Measurements from ENCODE around the gene CDK11B.
"Not testable (repeated sequence)": the region's sequence is repeated elsewhere in the genome, so short reads cannot be mapped to it uniquely, and the experiment has no call there.

The CDK11B gene

DNA sequence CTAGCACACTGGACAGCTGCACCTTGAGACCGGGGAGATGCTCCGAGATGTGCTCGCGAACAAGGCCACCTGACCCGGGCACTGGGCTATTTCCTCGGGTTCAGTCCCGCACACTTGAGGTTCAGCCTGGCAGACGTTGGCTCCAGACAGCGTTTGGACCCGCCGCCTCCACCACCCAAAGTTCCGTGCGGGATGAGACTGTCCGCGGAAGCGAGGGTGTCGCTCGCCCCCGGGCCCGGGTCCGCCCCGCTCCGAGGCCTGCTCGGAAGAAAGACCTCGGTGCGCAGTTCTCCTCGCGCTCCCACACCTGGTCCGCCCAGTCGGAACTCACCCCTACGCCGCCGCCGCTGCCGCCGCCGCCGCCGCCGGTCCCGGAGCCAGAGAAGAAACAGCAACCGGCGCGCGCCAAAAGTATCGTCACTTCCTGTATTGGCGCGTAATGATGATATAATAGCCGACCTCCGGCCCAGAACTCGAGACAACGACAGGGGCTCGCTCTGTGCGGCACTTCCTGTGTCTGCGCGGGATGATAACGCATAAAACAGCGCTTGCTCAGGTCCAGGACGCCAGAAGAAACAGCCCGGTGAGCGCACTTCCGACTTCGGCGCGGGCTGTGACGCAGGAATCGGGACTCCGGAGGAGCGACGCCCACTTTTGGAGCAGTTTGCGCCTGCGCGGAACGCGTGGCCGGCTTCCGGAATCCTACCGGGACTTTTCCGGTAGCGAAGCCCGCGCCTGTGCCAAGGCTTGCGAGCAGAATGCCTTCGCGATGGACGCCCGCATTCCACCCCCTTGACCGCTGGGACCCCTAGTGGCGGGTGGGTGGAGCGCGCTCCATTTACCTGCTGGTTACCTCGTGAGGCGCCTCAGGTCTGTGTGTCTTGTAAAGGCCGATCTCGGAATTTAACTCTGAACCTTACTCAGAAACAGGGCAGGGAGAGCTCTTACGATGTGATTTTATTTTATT, at the start of gene CDK11B:
TSS of gene CDK11B (minus strand) at position 422 of the 967 bp plus-strand sequence. CDS start 1,519 bp downstream, outside the sequence.
- DNase-seq = peak; percentile 23 to 98 (median 88)

DNA sequence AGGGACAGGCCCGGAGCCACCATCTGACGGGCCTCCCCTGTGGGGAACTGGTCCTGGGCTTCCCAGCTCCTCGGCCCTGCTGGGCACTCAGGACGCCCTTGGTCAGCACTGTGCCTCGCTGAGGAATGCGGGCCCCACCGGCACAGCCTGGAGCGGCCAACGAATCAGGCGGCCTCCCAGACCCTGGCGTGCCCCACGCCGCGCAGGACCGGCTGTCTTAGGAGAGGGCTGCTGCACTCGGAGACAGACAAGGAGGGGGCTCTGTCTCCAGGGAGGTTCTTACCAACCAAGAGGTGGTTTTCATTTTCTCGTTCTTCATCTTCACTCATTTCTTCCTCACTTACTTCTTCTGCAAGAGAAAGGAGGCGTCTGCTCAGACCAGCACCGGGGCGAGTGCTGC, 49.1 kb upstream of the CDK11B start:
- not testable (repeated sequence) for DNase-seq

DNA sequence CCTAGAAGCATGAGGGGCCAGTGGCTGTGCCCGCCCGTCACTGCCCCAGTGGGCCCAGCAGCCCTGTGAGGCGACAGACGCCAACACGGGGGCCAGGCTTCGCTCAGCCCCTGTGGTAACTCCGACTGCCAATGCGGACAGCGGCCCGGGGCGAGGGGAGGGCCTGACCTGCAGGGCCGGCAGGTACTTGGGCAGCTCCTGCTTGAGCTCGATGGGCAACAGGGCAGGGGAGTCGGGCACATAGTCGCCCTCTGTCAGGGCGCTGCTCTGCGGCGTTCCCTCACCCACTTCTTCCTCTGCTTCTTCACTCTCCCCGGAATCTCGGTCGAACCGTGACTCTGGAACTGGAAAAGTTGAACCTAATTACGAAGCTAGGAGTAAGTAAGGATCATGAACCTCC, 48.4 kb upstream of the CDK11B start:
- not testable (repeated sequence) for DNase-seq

DNA sequence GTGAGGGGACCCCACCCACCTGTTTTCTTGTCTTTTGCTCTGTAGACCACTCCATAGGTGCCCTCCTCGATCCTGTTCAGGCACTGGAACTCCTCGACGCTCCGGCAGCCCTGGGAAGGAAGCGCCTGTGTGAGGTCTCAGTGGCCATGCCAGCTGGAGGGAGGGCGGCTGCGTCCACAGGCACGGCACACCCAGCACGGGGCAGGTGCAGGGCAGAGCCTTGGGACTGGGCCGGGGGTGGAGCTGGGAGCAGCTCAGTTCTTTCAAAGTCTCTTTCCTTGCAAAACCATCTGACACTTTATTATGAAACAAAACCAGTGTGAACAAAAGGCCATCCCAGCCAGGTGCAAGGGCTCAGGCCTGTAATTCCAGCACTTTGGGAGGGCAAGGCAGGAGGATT, 46.8 kb upstream of the CDK11B start:
- not testable (repeated sequence) for DNase-seq

DNA sequence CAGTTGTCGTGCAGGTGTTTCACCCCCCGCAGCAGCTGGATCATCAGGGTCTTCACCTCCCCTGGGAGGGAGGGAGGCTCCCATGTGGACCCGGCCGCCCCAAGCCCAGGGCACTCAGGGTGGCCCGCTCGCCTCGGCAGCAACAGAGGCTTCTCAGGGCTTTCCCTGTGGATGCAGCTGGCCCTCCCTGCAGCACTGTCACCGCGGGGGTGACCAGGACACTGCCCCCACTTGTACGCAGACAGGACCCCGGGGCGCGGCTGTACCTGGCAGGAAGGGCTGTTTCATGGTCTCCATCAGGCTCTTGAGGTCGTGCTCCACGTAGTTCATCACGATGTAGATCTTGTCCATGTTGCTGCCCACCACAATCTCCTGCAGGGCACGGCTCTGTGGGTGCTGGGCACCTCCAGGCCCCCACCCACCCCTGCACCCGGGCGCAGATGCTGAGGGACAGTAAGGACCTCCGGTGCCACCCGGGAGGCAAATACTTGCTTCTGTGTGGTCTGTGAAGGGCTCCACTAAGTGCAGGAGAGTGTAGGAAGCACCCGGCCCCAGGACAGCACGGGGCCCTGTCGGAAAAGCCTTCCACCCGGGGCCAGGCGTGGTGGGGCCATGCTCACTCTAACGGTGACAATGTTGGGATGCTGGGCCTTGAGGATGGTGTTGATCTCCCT, 45.6 kb upstream of the CDK11B start:
- not testable (repeated sequence) for DNase-seq

DNA sequence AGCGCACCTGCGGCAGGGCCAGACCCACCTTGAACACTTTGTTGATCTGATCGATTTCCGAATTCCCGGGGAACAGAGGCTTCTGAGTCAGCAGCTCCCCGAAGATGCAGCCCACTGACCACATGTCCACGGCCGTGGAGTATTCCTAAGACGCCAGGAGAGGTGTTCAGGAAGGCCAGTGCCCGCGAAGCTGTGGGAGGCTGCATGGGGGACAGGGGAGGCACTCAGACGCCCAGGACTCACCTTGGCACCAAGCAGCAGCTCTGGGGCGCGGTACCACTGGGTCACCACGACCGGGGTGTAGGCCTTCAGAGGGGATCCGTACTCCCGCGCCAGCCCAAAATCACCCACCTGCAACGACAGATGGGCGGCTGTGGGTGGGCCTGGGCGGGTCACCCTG, 45.0 kb upstream of the CDK11B start:
- no peak for DNase-seq

DNA sequence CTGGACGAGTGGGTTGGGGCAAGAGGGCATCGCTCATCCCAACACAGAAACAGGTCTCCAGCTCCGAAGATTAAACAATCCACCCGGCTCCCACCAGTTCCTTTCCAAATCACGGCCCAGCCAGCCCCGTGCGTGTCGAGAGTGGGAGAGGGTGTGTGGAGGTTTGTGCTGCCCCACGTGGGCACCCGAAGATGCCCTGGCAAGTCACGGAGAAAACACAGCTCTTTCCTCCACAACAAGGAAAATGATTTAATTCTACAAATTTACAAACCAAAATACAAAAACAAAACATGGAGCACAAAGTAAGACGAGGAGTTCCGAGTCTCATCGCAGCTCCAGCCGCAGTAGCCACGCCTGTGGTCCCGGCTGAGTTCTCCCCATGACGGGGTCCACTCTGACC, 43.7 kb upstream of the CDK11B start:
- DNase-seq = not testable (repeated sequence)

DNA sequence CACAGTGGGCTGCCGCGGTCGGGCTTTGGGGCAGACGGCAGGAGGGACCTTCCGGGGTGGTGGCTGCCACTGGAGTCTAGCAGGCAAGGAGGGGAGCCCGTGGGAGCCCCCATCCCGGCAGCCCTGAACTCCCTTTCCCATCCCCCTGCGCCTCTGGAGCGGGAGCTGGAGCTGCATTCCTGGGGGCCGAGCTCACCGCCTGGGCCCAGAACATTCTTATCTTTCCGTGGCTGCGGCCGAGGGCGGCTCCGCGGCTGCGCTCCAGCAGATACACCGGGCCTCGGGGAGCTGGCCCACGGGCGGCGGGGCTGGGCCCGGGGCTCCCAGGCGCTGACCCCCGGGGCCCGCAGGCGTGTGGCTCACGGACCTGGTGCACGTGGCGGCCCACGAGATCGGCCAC, 41.8 kb upstream of the CDK11B start:
- not testable (repeated sequence) for DNase-seq

DNA sequence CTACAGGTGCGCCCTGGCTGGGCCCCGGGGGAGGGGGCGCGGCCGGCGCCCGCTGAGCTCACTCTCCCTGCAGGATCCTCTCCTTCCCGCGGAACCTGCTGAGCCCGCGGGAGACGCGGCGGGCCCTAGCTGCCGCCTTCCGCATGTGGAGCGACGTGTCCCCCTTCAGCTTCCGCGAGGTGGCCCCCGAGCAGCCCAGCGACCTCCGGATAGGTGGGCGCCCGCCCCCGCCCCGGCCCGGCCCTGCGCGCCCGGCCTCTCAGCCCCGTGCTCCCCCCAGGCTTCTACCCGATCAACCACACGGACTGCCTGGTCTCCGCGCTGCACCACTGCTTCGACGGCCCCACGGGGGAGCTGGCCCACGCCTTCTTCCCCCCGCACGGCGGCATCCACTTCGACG, 41.3 kb upstream of the CDK11B start:
- not testable (repeated sequence) for DNase-seq

DNA sequence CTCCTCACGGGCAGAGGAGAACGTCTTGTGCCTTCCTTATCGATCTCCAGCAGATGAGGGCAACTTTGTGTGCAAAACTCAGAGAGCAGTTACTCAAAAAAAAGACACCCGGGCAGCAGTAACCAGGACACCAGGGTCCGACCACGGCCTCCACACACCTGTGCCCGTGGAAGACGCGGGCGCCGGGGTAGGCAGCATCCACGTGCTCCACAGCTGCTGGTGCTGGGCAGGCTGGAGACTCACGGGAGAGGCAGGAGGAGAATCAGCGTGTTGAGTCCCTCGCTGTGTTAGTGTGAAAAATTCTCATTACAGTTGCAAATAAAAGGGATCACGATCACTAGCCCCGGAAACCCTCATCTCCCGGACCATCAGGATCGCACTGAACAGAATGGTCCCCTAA, 40.3 kb upstream of the CDK11B start:
- not testable (repeated sequence) for DNase-seq

DNA sequence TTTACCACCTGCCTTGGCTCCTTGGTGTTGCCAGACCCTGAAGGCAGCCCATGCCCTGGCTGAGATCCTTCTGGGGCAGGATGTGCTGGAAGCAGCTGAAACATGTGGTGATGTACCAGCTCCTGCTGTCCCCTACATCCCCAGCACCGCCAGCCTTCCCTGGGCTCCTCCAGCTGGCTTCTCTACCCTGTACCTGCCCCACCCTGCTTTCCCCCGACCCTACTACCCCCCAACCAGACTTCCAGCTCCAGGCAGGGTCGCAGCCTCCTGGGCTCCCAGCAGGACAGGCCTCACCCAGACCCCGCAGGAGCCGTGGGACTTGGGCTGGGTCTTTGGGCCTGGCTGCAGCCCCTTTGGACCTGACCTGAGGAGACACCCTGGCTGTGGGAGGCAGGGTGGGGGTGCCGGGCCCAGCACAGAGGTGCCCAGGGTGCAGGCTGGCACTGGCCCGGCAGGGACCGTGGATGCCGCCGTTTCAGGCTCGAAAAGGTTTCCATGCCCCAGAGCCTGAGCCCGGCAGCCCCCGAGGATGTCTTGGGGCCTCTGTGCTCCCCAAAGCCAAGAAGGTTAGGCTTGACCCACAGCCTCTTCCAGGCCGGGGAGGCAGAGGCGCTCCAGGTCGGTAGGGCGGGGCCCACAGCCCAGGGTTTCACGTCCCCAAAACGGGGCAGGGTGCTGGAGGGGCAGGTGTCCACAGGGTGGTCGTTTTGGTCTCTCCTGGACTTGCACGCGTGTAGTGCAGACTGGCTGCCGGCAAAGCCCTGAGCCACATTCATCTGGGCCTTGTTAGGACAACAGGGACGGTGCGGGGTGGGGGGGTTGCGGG, 38.8 kb upstream of the CDK11B start:
- not testable (repeated sequence) for DNase-seq

DNA sequence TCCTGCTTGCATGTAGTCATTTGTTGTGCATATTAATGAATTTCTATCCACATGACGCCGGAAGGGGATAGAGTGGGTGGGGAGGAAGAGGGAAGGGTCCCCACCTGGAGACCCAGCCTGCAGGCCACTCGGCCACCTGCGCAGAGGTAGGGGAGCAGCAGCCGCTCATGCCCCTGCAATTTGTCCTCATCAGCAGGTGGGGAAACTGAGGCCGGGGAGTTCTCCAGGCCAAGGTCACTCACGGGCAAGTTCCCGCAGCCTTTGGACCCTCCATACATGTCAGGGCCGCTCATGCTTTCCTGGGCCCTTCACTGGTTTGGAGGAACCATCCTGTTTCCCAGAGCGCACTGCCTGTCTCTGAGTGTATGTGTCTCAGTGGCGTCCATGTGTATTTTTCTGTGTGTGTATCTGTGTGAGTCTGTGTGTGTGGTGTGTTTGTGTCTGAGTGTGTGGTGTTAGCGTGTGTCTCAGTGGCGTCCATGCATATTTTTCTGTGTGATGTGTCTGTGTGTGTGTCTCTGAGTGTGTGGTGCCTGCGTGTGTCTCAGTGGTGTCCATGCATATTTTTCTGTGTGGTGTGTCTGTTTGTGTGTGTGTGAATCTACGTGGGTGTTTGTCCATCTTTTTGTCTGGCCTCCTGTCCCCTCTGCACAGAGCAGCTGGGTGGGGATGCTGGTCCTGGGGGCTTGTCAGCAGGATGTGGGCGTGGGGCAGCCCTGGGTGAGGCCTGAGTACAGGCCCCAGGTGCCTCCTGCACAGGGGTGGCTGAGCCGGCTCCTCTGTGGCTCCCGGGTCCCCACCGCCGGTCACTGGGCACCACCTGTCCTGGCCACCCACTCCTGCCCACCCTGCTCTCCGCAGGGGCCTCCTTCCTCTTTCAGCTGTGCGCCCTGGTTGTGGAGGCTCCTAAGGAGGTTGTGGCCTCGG, 37.9 kb upstream of the CDK11B start:
- not testable (repeated sequence) for DNase-seq

DNA sequence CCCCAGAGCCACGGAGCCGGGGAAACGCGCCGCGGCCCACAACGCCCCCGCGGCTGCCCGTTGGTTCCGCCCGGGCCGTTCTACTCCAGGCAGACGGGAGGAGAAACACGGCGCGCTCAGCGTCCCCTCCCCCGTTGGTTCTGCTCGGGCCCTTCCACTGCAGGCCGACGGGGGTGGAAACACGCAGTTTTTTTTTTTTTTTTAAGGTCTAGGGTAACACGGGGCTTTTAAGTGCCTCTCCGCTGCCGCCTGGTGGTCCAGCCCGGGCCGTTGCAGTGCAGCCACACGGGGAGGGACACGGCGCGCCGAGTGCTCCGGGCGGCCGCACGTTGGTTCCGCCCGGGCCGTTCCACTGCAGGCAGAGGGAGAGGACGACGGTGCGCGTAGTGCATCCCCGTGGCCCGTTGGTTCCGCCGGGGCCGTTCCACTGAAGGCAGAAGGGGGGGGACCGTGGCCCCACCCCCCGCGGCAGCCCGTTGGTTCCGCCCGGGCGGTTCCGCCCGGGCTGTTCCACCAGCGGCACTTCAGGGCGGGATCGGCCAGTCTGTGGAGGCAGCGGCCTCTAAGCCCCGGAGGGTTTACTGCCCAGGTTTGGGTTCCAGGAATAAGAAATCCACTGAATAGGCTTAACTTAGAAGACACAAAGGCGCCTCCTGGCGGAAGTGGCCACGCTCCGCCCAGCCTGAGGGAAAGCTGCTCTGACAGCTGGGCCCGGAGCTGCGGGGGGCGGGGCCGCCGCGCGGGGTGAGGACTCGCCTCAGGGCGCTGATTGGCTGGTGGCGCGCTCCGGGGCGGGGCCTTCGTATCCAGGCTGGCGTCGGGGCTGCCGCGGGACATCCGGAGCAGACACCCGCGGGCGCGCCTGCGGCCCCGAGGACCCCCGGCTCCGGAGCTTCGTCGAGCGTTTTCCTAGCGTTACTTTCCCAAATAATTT, 34.2 kb upstream of the CDK11B start, which contains the start of gene SLC35E2B:
TSS of gene SLC35E2B (minus strand) at position 82 of the 934 bp plus-strand sequence. CDS start 16,096 bp downstream, outside the sequence.
- DNase-seq = peak; percentile 16 to 95 (median 82)

DNA sequence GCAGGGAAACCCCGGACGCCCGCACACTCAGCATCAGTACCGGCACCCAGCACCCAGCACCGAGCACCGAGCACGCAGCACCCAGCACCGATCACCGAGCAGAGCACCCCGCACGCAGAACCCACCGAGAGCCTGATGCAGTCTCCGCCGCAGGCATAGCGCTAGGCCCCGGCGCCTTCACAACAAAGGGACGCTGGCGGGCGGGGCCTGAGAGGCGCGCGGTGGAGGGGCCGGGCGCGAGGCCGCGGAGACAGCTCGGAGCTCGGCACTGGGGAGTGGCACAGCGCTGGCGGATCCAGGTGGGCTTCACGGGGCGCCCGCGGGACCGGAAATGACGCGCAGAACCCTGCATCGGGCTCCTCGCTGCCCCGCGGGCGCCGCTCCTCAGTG, 33.5 kb upstream of the CDK11B start:
- DNase-seq = peak in 25 of 56 donors; percentile 31 to 88 (median 74)

DNA sequence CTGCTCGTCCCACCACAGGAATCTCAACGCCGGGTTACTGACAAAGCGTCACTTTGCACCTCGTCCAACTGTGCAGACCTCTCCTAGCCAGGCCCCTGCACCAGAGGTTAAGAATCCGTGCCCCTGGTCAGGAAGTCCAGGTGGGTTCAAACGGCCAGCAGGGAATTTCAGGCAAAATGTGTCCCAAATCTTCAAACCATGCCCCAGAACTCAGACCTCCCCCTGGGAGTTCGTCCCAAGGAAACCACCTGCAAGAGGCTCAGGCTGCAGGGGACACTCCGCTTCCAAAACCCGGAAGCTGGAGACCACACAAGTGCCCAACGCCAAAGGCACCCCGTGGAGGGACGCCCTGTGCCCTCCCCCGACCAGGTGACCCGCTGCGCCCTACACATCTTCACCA, 32.6 kb upstream of the CDK11B start:
- DNase-seq = not testable (repeated sequence)

DNA sequence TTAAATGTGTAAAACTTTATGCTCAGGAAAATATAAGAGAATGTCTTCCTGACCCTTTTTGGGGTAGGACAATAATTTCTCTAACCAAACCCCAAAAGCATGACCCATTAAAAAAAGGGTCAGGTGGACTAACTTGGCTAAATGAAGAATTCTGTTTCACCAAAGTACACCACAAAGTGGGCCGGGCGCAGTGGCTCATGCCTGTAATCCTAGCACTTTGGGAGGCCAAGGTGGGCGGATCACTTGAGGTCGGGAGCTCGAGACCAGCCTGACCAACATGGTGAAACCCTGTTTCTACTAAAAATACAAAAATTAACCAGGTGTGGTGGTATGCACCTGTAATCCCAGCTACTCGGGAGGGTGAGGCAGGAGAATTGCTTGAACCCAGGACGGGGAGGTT, 30.7 kb upstream of the CDK11B start:
- not testable (repeated sequence) for DNase-seq

DNA sequence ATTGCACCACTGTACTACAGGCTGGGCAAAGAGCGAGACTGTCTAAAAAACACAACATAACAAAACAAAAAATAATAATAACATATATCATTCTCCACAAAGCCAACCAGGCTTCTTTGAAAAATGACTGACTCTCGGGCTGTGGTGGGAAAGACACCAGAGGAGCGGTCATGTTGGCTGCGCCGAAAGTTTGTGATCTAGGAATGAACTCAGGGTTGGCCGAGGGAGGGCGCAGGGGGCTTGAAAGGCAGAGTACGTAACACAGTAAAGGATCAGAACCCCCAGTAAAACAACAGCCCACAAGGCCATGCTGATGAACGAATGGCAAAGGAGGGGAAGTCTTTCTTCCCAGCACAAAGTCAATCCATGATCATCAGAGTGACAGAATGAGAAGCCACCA, 29.0 kb upstream of the CDK11B start:
- DNase-seq = no peak

DNA sequence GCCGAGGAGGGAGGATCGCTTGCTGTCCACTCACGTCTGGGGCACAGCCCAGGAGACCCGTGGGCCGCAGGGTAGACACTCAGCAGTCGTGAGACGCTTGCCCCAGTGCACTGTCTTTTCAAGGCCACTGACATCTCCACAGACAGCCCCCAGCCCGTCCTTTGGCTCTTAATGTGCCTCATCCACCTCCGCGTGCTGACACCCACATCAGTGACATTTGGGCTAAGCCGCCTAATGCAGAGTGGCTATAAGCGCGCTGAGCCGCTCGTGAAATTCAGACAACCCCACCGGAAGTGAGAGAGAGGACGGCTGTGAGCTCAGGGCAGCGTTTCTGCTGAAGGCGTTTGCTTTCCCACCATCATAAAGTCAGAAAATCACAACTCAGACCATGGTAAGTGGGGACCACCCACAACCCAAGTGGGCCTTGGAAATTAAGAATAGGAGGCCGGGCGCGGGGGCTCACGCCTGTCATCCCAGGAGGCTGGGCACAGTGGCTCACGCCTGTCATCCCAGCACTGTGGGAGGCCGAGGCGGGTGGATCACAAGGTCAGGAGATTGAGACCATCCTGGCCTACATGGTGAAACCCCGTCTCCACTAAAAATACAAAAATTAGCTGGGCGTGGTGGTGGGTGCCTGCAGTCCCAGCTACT, 25.4 kb upstream of the CDK11B start:
- no peak for DNase-seq
